NCI-H1694 treated with DMSO at 0.1 percent for 48 hours (cell line): ENCODE measurements around the gene METTL14.
A peak's percentile ranks its signal among the peaks of the same experiment; 100 is the strongest.
"Not testable (repeated sequence)": the region's sequence is repeated elsewhere in the genome, so short reads cannot be mapped to it uniquely, and the experiment has no call there.

Source experiments
- DNase-seq: peaks from one replicate; lab custom pipeline; 2025; lab: John Stamatoyannopoulos, UW

Gene METTL14

DNA sequence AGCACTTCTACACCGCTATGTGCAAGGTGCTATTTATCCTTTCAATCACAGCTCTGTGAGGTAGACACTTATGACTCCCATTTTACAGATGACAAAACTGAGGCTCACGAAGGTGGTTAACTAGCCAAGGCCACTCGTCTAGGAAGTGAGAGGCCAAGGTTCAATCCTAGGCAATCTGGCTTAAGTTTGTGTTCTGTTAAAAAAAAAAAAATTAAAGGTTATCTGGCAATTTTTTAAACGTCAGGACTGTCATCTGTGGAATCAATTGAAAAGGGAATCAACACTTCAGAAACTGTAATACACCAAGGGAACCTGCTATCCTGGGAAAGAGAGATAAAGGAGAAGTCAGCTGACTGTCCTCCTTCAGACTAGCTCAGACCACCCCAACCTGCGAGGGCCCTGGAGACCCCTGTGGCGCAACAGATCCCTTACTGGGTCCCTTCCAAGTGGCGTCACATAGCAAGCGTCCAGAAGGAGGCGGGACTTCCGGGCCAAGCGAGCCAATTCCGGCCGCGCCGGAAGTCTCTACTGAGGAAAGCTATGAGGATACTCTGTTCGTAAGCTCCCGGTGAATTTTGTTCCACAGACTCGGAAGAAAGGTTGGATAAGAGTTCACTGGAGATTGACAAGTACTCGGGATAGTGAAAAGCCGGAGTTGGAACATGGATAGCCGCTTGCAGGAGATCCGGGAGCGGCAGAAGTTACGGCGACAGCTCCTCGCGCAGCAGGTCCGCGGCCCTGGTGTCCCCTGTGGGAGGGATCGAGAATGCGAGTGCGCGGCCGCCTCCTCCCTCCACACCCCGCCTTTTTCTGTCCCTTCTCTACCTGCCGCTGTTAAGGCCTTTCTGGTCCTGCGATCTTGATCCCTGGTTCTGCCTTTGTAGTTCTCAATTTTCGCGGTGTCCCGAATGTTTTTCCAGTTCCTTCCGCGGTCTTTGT is at the start of gene METTL14:
METTL14 (plus strand) TSS at position 520 of the 939 bp plus-strand sequence; CDS start at position 663, 143 bp downstream.
- peak; percentile 74 for DNase-seq

DNA sequence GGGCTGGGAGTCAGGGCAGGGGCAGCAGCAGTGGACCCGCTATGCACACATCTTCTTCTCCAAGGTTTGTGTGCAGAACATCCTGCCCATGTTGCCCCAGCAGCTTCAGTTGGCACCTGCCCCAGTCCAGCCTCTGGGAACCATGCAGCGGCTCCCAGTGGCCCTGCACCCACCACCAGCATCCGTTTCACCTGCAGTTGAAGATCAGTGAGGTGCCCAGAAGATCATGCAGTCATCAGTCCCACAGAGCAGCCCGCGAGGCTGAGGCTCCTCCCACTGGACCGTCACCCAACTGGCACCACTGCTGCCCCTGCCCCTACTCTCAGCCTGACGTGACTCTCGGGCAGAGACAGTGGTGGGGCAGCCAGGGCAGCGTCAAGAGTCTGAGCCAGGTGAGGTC is 49.1 kb upstream of the METTL14 start:
- DNase-seq: not testable (repeated sequence)

GRCh38 chr4:118664665-118665064 is 20.5 kb upstream of the METTL14 start:
- not testable (repeated sequence) for DNase-seq

DNA sequence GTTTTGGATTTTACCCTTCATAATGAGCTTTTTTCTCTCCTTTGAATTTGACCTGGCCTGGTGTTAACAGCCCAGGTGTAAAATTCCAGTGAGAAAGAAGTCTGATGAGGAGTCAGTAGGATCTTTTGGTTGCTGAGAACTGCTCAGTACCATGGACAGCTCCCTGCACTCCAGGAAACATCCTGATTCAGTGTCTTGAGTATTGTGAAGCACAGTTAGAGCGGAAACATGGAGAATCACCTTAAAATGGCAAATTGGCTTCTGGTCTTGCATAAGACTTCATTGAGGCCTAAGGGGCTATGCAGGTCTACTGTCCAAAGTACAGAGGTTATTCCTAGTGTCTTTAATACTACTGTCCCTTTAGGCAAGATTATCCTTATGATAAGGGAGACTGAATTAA is 16.0 kb upstream of the METTL14 start:
- not testable (repeated sequence) for DNase-seq

GRCh38 chr4:118670968-118671367 is 14.2 kb upstream of the METTL14 start:
- DNase-seq: not testable (repeated sequence)

DNA sequence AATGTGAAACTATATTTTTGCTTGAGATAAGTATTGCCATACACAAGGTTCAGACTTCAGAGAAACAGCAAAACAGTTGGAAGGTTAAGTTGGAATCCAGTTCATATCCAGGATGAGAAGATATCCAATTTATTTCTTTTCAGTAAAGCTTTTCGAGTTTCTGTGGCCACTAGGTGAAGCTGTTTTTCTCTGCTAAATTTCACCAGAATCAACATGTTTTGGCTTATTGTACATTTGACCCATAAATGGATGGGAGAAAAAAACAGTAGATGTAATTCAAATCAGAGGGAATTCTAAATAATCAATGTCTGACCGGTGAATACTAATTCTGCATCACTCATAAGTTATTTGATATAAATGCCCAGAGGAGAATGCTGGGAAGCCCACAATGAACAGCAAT is 9.1 kb upstream of the METTL14 start:
- DNase-seq: no peak

DNA sequence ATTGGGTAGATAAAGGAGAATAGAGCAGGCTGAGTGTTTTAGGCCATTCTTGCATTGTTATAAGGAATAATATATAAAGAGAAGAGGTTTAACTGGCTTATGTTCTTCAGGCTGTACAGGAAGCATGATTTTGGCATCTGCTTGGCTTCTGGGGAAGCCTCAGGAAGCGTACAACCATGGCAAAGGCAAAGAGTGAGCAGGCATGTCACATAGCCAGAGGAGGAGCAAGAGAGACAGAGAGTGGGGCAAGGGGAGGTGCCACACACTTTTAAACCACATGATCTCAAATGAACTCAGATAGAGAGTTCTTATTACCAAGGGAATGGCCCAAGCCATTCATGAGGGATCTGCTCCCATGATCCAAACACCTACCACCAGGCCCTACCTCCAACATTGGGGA is 4.4 kb upstream of the METTL14 start:
- no peak for DNase-seq

- DNase-seq: peak; percentile 23
Measured at GRCh38 chr4:118682928-118683327, 2.3 kb upstream of the METTL14 start.

DNA sequence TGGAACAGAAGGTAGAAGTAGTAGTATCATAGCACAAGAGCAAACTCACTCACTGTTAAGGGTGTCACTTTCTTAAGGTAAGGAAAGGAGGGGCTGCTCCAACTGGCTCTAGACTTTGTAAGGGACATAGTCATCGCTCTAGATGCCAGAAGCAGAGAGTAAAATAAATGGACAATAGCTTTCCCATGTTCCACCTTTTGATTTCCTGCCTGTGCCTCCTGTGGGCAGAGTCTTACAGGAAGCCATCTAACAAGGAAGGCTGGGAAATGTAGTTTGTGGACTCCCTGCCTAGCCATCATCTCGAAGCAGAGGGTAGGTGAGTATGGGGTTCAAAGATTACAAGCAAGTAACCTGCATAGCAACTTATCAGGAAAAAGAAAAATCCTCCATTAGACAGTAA is 1.7 kb upstream of the METTL14 start:
- DNase-seq: no peak

DNA sequence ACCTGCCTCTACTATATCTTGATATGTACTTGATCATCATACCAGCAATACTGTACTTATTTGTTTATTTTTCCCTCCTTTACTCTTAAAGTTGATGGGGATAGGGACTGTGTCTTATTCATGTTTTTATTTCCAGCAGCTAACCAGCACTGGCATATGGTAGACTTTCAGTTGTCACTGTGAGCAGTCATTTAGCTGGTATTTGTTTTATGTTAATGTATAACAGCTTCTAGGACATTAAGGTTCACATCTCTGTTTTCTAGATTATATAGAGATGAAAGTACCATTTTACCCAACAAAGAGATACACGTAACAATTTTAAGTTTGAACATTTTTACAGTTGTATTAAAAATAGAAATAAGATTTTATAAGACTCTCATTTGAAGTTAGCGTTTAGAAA is 17.9 kb downstream of the METTL14 start:
- no peak for DNase-seq

DNA sequence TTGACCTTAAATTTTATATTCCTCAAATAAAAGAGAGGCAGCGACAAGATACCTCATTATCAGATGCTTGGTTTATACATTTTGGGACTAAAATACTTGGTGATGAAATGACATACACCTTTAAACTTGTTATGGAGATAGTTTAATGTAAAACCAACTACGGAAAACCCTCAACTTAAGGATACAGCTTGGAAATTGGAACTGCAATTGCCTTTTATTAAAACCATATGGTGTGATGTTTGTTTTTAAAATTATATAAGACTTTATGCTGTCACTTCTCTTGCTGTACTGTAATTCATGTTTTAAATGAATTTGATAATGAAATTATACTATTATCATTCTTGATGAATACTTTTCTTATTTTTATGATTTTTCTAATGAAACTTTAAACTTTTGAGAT is 25.9 kb downstream of the METTL14 start:
- DNase-seq: no peak

- DNase-seq: no peak
Measured at GRCh38 chr4:118712872-118713271, 27.7 kb downstream of the METTL14 start.

GRCh38 chr4:118714682-118715081 is 29.5 kb downstream of the METTL14 start:
- no peak for DNase-seq

DNA sequence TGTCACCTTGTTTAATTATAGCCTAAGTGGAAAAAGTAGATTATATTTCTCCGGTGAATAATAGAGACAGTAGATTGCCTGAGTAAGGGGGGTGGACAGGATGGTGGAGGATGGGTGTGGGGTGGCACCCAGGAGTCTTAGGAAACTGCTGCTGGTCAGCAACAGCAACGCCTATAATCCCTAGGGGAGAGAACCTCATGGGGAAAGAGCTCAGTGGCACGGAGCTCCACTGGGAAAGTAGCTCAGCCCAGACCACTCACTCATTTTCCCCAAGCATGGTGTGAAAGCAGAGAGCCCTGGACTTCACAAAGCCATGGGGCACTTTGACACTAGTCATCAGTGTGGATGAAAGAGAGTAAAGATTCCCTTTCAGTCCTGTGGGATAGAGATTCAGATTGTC is 31.1 kb downstream of the METTL14 start:
- no peak for DNase-seq

GRCh38 chr4:118718511-118719170 is 33.4 kb downstream of the METTL14 start:
- no peak for DNase-seq

- no peak for DNase-seq
Measured at GRCh38 chr4:118721752-118722151, 36.6 kb downstream of the METTL14 start.

DNA sequence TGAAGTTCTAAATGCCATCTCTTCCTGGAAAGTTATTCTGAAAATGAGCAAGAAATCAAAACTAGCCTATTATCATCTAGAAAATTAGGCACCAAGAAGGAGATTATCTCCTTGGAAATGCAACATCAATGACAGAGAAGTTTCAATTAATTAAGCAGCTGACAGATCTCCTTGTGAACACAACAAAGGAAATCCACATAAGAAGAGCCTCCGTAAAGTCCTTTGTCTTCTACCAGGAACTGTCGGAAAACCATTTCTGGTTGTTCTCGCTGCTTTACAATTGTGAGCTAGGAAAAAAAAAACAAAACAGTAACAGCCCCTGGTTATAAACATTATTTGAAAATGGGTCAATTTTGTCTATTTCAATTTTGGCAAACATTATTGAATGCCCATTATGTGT is 38.2 kb downstream of the METTL14 start:
- no peak for DNase-seq

- no peak for DNase-seq
Measured at GRCh38 chr4:118727360-118727759, 42.2 kb downstream of the METTL14 start.

DNA sequence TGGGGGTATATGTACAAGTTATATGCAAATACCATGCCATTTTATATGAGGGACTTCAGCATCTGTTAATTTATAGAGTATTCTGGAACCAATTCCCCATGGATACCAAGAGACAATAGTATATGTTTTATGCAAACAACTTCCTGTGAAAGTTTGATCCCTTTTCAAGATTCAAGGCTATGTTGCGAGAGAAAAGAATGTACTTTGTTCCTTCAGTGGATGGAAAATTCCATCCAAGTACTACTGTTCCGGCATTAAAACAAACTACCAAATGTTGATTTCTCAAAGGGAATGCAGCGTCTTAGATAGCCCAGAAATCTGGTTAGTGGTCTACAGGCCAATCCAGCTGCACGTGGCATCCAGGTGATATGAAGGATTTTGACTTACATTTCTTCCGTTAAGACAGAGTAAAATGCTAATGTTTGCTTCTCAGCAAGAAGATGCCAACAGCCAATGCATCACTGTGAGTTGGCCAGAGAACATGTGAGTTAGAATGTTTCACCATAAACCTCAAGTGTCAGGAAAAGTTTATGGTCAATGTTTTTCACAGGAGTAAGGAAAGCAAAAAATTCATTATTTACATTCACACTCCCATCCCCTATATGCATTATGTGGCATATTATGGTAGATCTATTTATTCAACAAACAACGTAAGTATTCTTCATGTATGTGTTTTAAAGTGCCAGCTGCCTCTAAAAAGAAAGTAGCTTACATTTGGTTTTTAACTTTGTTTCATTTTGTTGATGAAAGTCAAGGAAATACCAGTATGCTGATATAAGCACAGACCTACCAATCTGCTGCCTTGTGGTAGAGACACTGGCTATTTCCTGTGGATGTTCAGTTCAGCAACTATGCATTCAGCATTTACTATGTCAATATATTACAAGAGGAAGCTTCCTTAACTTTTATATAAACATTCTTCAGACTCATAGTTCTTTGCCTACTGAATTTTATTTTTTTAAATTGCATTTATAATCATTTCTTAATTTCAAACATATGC is 44.4 kb downstream of the METTL14 start:
- no peak for DNase-seq

DNA sequence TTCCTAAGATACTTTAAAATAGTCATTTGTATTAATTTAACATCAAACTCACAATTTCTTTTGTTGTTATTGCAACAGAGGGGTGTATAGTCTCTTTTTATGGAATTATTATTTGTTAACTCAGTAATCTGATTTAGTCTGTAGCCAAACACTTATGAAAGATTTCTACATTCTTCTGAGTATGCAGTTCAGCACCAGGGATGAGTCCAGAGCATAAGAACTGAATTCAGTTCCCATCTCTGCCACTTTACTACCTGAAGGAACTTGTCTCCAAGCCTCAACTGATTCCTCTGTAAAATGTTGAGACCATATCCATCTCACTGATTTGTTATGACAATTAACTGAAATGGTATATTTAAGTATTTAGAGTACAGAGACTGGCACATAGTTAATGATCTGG is 45.5 kb downstream of the METTL14 start:
- DNase-seq: no peak

- no peak for DNase-seq
Measured at GRCh38 chr4:118732591-118733330, 47.6 kb downstream of the METTL14 start.
